GM19023 (cell line): Measurements from ENCODE around the gene DMXL2.
"Not testable (repeated sequence)": the region's sequence is repeated elsewhere in the genome, so short reads cannot be mapped to it uniquely, and the experiment has no call there.

ENCODE experiments used
- ATAC-seq: cut with Tn5 transposase; IDR thresholded peaks from one replicate; pipeline ENCODE4 v1.9.1; 2021; ENCODE audit warnings: mild to moderate bottlenecking, moderate library complexity; ENCODE audit not compliant: unreplicated experiment

The DMXL2 gene

GRCh38 chr15:51424780-51425179, 197.8 kb downstream of the DMXL2 start:
- ATAC-seq, result no peak

GRCh38 chr15:51423040-51423439, 199.5 kb downstream of the DMXL2 start:
- not testable (repeated sequence) for ATAC-seq

- no peak for ATAC-seq
Measured at GRCh38 chr15:51416129-51416528, 206.4 kb downstream of the DMXL2 start.

- no peak for ATAC-seq
Measured at GRCh38 chr15:51414256-51414860, 208.2 kb downstream of the DMXL2 start.

GRCh38 chr15:51405693-51406523, 216.7 kb downstream of the DMXL2 start:
- no peak for ATAC-seq

GRCh38 chr15:51403946-51404695, 218.4 kb downstream of the DMXL2 start:
- no peak for ATAC-seq

- ATAC-seq, result no peak
Measured at GRCh38 chr15:51403072-51403878, 219.3 kb downstream of the DMXL2 start.

GRCh38 chr15:51401872-51402517, 220.6 kb downstream of the DMXL2 start:
- no peak for ATAC-seq

GRCh38 chr15:51401051-51401780, 221.4 kb downstream of the DMXL2 start:
- ATAC-seq, result no peak

GRCh38 chr15:51398626-51399025, 223.9 kb downstream of the DMXL2 start:
- no peak for ATAC-seq
